Heart left ventricle (tissue), 13 donors: ENCODE results near the gene SLC28A2.

Experiments used
- CTCF ChIP-seq, 12 donors: fragments of 200-600 bp; sonication (generic) in 4 of 12; IDR thresholded peaks; one replicate each; pipeline versions ENCODE4 v1.5.0 to v1.8.0; 2018 to 2022; ENCODE audit warnings: antibody characterized with exemption in 12 of 12, mild to moderate bottlenecking in 5 of 12
- POLR2A ChIP-seq, 2 donors: fragments of 450-650 bp; IDR thresholded peaks; one replicate each; pipeline ENCODE4 v1.6.1; 2017; ENCODE audit warnings: antibody characterized with exemption in 2 of 2, mild to moderate bottlenecking in 2 of 2, moderate library complexity in 2 of 2
- donor health status: ischemic (EF 13 %, LVEDD 7.1; RV severe dilation, severe dysfunction).
- donor health status: DM: no; HTN: yes; CAD: no.
- donor health status: DM: no; HTN: no; CAD: no.
- donor health status: ischemic (EF 25% LVEDD 6.9; RV normal size, moderate dysfunction).
- donor health status: ischemic (EF 25% LVEDD 5.7; RV mildly dilated, moderate dysfunction).
- donor health status: ischemic (EF 35%, LVEDD 5.7; RV mildly dilated, moderate dysfunction).
- donor health status: nonischemic (EF 11% LVEDD 7.7; RV severe dilation, severe dysfunction).
- donor health status: DM: yes; HTN: yes; CAD: no.
- donor health status: PGD.
- donor health status: ischemic (EF 29% LVEDD 5.4; RV normal size, mild dysfunction).
- donor health status: nonischemic (EF 23%, LVEDD 6.1; RV moderate dilation, normal function).

GRCh38 chr15:45251888-45252287 is at the start of gene SLC28A2:
- no peak for TF ChIP-seq CTCF (IDR thresholded peaks at IDR 0.05)
- TF ChIP-seq POLR2A (IDR thresholded peaks at IDR 0.05): no peak
